ENCODE results near the gene KRT86.

DNA sequence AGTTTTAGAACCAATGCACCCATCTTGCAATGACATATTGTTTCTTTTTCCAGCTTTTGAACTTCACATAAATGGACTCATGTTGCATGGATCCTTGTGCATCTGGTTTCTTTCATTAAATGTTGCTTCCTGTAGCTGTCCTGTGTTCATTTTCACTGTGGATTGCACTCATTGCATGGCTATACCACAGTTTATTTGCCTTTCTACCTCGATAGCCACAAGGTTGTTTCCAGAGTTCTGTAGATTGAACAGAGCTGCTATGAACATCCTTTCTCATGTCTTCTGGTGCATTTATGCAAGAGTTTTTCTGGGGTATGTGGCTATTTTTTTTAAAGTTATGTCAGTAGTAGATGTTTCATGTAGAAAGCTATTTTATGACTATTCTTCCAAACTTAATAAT, 20.4 kb downstream of the KRT86 start:
- TF ChIP-seq ZNF224 (CRISPR knock-in tag; IDR thresholded peaks at IDR 0.05): no peak
- TF ChIP-seq PHF8 (CRISPR knock-in tag; IDR thresholded peaks at IDR 0.05): no peak

Data from HepG2 (cell line).